Thymus (tissue), 11 donors: ENCODE measurements around the gene PACS2. TPM values are rescaled to one million over a fixed set of nuclear protein-coding genes. Genes with fewer than 3 reads are reported as not detected.
"Not testable (repeated sequence)": the region's sequence is repeated elsewhere in the genome, so short reads cannot be mapped to it uniquely, and the experiment has no call there.

Source experiments
- DNase-seq, 9 donors: peaks; one replicate each; pipeline ENCODE4 v3.0.0-alpha.2; 2013; ENCODE audit warnings: low spot score in 9 of 9, low read depth in 6 of 9, missing footprints in 1 of 9
- H3K27ac ChIP-seq, 2 donors: one replicate each; pipeline ENCODE4 v1.5.1; 2013; ENCODE audit warnings: control low read depth in 1 of 2, low read depth in 1 of 2, low read length in 1 of 2, mild to moderate bottlenecking in 1 of 2, moderate library complexity in 1 of 2
- H3K27me3 ChIP-seq, 2 donors: one replicate each; pipeline ENCODE4 v1.5.1; 2013; ENCODE audit warnings: low read length in 1 of 2; ENCODE audit not compliant: control insufficient read depth in 2 of 2, insufficient read depth in 1 of 2
- H3K36me3 ChIP-seq, 2 donors: one replicate each; pipeline ENCODE4 v1.5.1; 2013; ENCODE audit warnings: low read length in 1 of 2, mild to moderate bottlenecking in 1 of 2, moderate library complexity in 1 of 2; ENCODE audit not compliant: control insufficient read depth in 2 of 2, insufficient read depth in 2 of 2
- H3K4me1 ChIP-seq, 2 donors: one replicate each; pipeline ENCODE4 v1.5.1; 2013; ENCODE audit warnings: low read length in 2 of 2; ENCODE audit not compliant: control insufficient read depth in 2 of 2, insufficient read depth in 2 of 2
- H3K4me3 ChIP-seq, 2 donors: one replicate each; pipeline ENCODE4 v1.5.1; 2013; ENCODE audit warnings: low read length in 2 of 2, control low read depth in 1 of 2, mild to moderate bottlenecking in 1 of 2
- H3K9me3 ChIP-seq, 2 donors: one replicate each; pipeline ENCODE4 v1.5.1; 2013; ENCODE audit warnings: low read length in 1 of 2, mild to moderate bottlenecking in 1 of 2; ENCODE audit not compliant: control insufficient read depth in 2 of 2, insufficient read depth in 1 of 2
- WGBS: extraction: QIAGEN DNeasy Blood & Tissue Kit; methylation state at CpG from one replicate; pipeline ENCODE4 v1.1.7; 2013; 5-methylcytosine and 5-hydroxymethylcytosine counted together
- polyA plus RNA-seq: library from polyadenylated mRNA; stranded (reverse); fragments of 200-250 nt; gene quantifications from one replicate; pipeline ENCODE4 v1.2.3, GENCODE V29; 2013
- total RNA-seq: library from RNA; stranded (reverse); fragments of 120-200 nt; gene quantifications from one replicate; pipeline ENCODE4 v1.2.4, GENCODE V29; 2013
- donor health status: healthy.

PACS2 gene
- total and polyA plus RNA-seq, 2 donors, result 20.5 to 64.6 TPM

- H3K36me3 ChIP-seq, DNase-seq, H3K4me3 ChIP-seq, H3K27me3 ChIP-seq, H3K27ac ChIP-seq, H3K9me3 ChIP-seq: not testable (repeated sequence)
- 98% methylated on average over 11 of the region's 11 CpGs for WGBS
- peaks cover 23 to 39% of the 10 kb centered on the region in 2 donors for H3K4me1 ChIP-seq
Measured at GRCh38 chr14:105297311-105297710, 17.2 kb upstream of the PACS2 start.

GRCh38 chr14:105299654-105300541 is 14.7 kb upstream of the PACS2 start:
- peaks cover 0 to 2% of the 10 kb centered on the region in 2 donors for H3K27me3 ChIP-seq
- WGBS, result 12% methylated on average over 54 of the region's 54 CpGs
- H3K4me3 ChIP-seq, result peak overlapping the region; percentile 40 to 92
- no peaks in the 10 kb centered on the region for H3K9me3 ChIP-seq
- peak overlapping the region in 1 of 2 donors; percentile 100 for H3K27ac ChIP-seq
- H3K36me3 ChIP-seq, result no peaks in the 10 kb centered on the region
- peak in 1 of 9 donors; percentile 38 for DNase-seq
- peaks cover 13 to 20% of the 10 kb centered on the region in 2 donors for H3K4me1 ChIP-seq

DNA sequence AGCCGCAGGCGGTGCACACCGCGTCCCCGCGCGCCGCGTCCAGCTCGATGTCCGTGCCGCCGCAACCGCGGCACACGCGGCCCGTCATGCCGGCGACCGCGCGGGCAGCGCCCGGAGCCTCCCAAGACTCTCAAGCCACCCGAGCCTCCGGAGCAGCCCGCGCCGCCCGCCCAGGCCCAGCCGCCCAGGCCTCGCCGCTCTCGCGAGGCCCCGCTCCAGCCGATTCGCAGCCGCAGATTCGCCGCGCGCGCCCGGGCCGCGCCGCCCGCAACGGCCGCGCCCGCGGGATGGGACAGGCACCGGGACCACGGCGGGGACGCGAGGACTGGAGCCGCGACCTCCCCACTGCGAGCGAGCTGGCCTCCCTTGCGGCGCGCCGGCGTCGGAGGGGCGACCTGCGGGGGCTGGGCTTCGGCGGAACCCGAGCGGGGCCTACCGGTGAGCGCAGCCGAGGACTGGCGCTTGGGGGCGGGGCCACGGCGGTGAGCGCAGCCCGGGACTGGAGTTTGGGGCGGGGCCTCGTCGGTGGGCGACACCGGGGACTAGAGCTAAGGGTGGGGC is 13.9 kb upstream of the PACS2 start, which contains the start of gene BRF1:
BRF1 (minus strand) TSS at position 460 of the 561 bp plus-strand sequence; CDS start at position 88, 372 bp downstream.
- peaks cover 10 to 21% of the 10 kb centered on the region in 2 donors for H3K4me1 ChIP-seq

GRCh38 chr14:105301103-105301914 is 13.2 kb upstream of the PACS2 start:
- 5% methylated on average over 65 of the region's 65 CpGs for WGBS
- H3K36me3 ChIP-seq, result no peaks in the 10 kb centered on the region
- H3K4me3 ChIP-seq, result peak overlapping the region; percentile 70 to 92
- peak; percentile 86 to 98 (median 96) for DNase-seq
- no peaks in the 10 kb centered on the region for H3K9me3 ChIP-seq
- H3K4me1 ChIP-seq, result peaks cover 10 to 26% of the 10 kb centered on the region in 2 donors
- H3K27ac ChIP-seq, result peak overlapping the region; percentile 97 to 100
- H3K27me3 ChIP-seq, result peaks cover 0 to 2% of the 10 kb centered on the region in 2 donors

More for the DNA sequence above, 13.9 kb upstream of the PACS2 start, which contains the start of gene BRF1:
- Histone ChIP-seq H3K27me3 (peaks cover 0 to 2% of the 10 kb centered on the region in 2 donors), H3K36me3 (no peaks in the 10 kb centered on the region), H3K4me3 (peak within 1 kb of the TSS; percentile 70 to 92), H3K9me3 (no peaks in the 10 kb centered on the region), H3K27ac (peak within 1 kb of the TSS; percentile 97 to 100)
- peak; percentile 83 to 97 (median 93) for DNase-seq
- under 1% methylated on average over 90 of the region's 90 CpGs for WGBS

DNA sequence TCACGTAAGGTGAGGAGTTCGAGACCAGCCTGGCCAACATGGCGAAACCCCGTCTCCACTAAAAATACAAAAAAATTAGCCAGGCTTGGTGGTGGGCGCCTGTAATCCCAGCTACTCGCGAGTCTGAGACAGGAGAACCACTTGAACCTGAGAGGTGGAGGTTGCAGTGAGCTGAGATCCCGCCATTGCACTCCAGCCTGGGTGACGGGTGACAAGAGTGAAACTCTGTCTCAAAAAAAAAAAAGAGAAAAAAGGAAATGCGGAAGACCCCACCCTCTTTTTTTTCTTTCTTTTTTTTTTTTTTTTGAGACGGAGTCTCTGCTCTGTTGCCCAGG is 12.7 kb upstream of the PACS2 start:
- 87% methylated on average over 11 of the region's 11 CpGs for WGBS
- H3K4me3 ChIP-seq, H3K9me3 ChIP-seq, DNase-seq, H3K27me3 ChIP-seq, H3K36me3 ChIP-seq, H3K27ac ChIP-seq: not testable (repeated sequence)
- peaks cover 10 to 26% of the 10 kb centered on the region in 2 donors for H3K4me1 ChIP-seq

DNA sequence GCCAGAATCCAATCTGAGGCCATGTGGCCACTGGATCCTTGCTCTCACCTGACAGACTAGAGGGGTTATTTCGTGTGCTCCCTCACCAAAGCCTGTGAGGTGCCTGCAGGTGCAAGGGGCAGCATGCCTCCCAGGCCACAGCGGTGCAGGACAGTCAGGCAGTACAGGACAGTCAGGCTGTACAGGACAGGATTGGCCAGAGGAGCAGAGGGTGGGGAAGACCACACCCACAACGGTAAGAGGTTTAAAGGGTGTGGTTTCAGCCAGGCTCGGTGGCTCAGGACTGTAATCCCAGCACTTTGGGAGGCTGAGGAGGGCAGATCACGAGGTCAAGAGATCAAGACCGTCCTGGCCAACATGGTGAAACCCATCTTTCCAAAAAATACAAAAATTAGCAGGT is 10.6 kb upstream of the PACS2 start:
- H3K27ac ChIP-seq, result no peak overlapping the region
- H3K4me3 ChIP-seq, result no peak overlapping the region
- H3K27me3 ChIP-seq, result peaks cover 0 to 2% of the 10 kb centered on the region in 2 donors
- H3K4me1 ChIP-seq, result peaks cover 10 to 26% of the 10 kb centered on the region in 2 donors
- no peaks in the 10 kb centered on the region for H3K9me3 ChIP-seq
- DNase-seq, result no peak
- 92% methylated on average over 6 of the region's 6 CpGs for WGBS
- no peaks in the 10 kb centered on the region for H3K36me3 ChIP-seq

GRCh38 chr14:105304565-105304964 is 10.0 kb upstream of the PACS2 start:
- Histone ChIP-seq H3K4me3 (no peak overlapping the region), H3K27me3 (peaks cover 0 to 2% of the 10 kb centered on the region in 2 donors), H3K36me3 (no peaks in the 10 kb centered on the region), H3K4me1 (peaks cover 7 to 26% of the 10 kb centered on the region in 2 donors), H3K27ac (no peak overlapping the region), H3K9me3 (no peaks in the 10 kb centered on the region)
- no peak for DNase-seq
- 96% methylated on average over 9 of the region's 9 CpGs for WGBS

GRCh38 chr14:105305345-105305744 is 9.2 kb upstream of the PACS2 start:
- no peaks in the 10 kb centered on the region for H3K27me3 ChIP-seq
- H3K4me1 ChIP-seq, result peaks cover 4 to 21% of the 10 kb centered on the region in 2 donors
- no peak overlapping the region for H3K4me3 ChIP-seq
- 66% methylated on average over 9 of the region's 9 CpGs for WGBS
- no peak overlapping the region for H3K27ac ChIP-seq
- H3K36me3 ChIP-seq, result no peaks in the 10 kb centered on the region
- DNase-seq, result peak in 1 of 9 donors; percentile 28
- no peaks in the 10 kb centered on the region for H3K9me3 ChIP-seq
